OCI-LY7 (cell line): ENCODE results near the gene GNB1. TPM values are rescaled to one million over a fixed set of nuclear protein-coding genes. Genes with fewer than 3 reads are reported as not detected.

ENCODE experiments used
- BruUV-seq: library from RNA; stranded (reverse); fragments of 400-500 nt; replicated peaks from 2 replicates; lab custom pipeline; 2021; lab: Mats Ljungman, UMichigan
- CTCF ChIA-PET: fragments of 300-600 bp; sonication (Branson Sonifier 250); formaldehyde crosslinking; loops from one replicate; lab custom pipeline; 2022; ENCODE audit warnings: antibody characterized with exemption; ENCODE audit not compliant: unreplicated experiment; lab: Charles Lee
- POLR2A ChIA-PET: fragments of 300-600 bp; sonication (Branson Sonifier 250); formaldehyde crosslinking; loops from one replicate; lab custom pipeline; 2022; ENCODE audit warnings: antibody characterized with exemption; lab: Charles Lee
- DNase-seq: peaks from one replicate; pipeline ENCODE4 v3.0.0-alpha.2; 2015; ENCODE audit warnings: low spot score
- H2AFZ ChIP-seq: fragments of 200-600 bp; sonication (generic), shearing (Covaris generic); 2 replicates; pipeline ENCODE4 v1.6.1; 2014; ENCODE audit warnings: mild to moderate bottlenecking, antibody characterized with exemption, low read length, moderate library complexity
- H3K27ac ChIP-seq: fragments of 200-600 bp; sonication (generic); 2 replicates; pipeline ENCODE4 v1.5.1; 2014; ENCODE audit warnings: mixed run types, low read depth, mild to moderate bottlenecking, moderate library complexity, low read length, inconsistent platforms; ENCODE audit not compliant: poor library complexity, severe bottlenecking
- H3K36me3 ChIP-seq: fragments of 200-600 bp; sonication (generic); 2 replicates; pipeline ENCODE4 v1.6.1; 2014; ENCODE audit warnings: mild to moderate bottlenecking, antibody characterized with exemption, low read length, moderate library complexity, mixed read lengths; ENCODE audit not compliant: insufficient read depth
- H3K4me1 ChIP-seq: fragments of 200-600 bp; sonication (generic); 2 replicates; pipeline ENCODE4 v1.5.1; 2014; ENCODE audit warnings: mild to moderate bottlenecking, low read length; ENCODE audit not compliant: insufficient read depth, poor library complexity, severe bottlenecking
- H3K4me2 ChIP-seq: fragments of 200-600 bp; sonication (generic); 2 replicates; pipeline ENCODE4 v1.6.1; 2014; ENCODE audit warnings: mild to moderate bottlenecking, low read length
- H3K4me3 ChIP-seq: fragments of 200-600 bp; sonication (generic); 2 replicates; pipeline ENCODE4 v1.5.1; 2014; ENCODE audit warnings: mild to moderate bottlenecking, low read depth, low read length; ENCODE audit not compliant: poor library complexity, severe bottlenecking
- H3K79me2 ChIP-seq: fragments of 200-600 bp; sonication (generic); 2 replicates; pipeline ENCODE4 v1.6.1; 2016; ENCODE audit warnings: low read depth, mild to moderate bottlenecking, low read length, moderate library complexity, mixed read lengths; ENCODE audit not compliant: insufficient read depth
- H3K9me2 ChIP-seq: fragments of 200-600 bp; sonication (generic); 2 replicates; pipeline ENCODE4 v1.6.1; 2016; ENCODE audit warnings: mild to moderate bottlenecking, low read length, mixed read lengths; ENCODE audit not compliant: insufficient read depth
- H3K9me3 ChIP-seq: fragments of 200-600 bp; sonication (generic); 2 replicates; pipeline ENCODE4 v1.6.1; 2014; ENCODE audit warnings: mild to moderate bottlenecking, mixed run types, low read length, mixed read lengths
- H4K20me1 ChIP-seq: fragments of 200-600 bp; sonication (generic); 2 replicates; pipeline ENCODE4 v1.6.1; 2014; ENCODE audit warnings: mild to moderate bottlenecking, antibody characterized with exemption, low read length, moderate library complexity, mixed read lengths; ENCODE audit not compliant: insufficient read depth
- EZH2phosphoT487 ChIP-seq: fragments of 200-600 bp; sonication (generic); IDR thresholded peaks from 2 replicates; pipeline ENCODE4 v1.6.1; 2018; ENCODE audit warnings: low read depth, borderline replicate concordance, mild to moderate bottlenecking, mixed run types, antibody characterized with exemption, low read length, moderate library complexity, mixed read lengths
- intact Hi-C: fragments of 100-400 bp; cut with micrococcal nuclease; formaldehyde crosslinking; loops from one replicate; pipeline ENCODE4 v1.10.0; 2022; ENCODE audit not compliant: unreplicated experiment
- total RNA-seq, 2 experiments: library from RNA; depleted of rRNA in 1 of 2; stranded (reverse); fragments of >200 nt in 1 of 2; shearing (Covaris generic) in 1 of 2; gene quantifications; 2 replicates each; pipeline ENCODE4 v1.2.3, GENCODE V29; 2014 to 2022
- TF ChIP-seq, protein P1 (sequence below): fragments of 200-600 bp; sonication (generic); conservative IDR thresholded peaks from 2 replicates; pipeline ENCODE4 v1.5.1; 2014; ENCODE audit warnings: mild to moderate bottlenecking, antibody characterized with exemption, low read length, moderate library complexity, mixed read lengths

Gene GNB1
- total RNA-seq, 2 experiments from 2014 or later = 101 to 502 TPM

DNA sequence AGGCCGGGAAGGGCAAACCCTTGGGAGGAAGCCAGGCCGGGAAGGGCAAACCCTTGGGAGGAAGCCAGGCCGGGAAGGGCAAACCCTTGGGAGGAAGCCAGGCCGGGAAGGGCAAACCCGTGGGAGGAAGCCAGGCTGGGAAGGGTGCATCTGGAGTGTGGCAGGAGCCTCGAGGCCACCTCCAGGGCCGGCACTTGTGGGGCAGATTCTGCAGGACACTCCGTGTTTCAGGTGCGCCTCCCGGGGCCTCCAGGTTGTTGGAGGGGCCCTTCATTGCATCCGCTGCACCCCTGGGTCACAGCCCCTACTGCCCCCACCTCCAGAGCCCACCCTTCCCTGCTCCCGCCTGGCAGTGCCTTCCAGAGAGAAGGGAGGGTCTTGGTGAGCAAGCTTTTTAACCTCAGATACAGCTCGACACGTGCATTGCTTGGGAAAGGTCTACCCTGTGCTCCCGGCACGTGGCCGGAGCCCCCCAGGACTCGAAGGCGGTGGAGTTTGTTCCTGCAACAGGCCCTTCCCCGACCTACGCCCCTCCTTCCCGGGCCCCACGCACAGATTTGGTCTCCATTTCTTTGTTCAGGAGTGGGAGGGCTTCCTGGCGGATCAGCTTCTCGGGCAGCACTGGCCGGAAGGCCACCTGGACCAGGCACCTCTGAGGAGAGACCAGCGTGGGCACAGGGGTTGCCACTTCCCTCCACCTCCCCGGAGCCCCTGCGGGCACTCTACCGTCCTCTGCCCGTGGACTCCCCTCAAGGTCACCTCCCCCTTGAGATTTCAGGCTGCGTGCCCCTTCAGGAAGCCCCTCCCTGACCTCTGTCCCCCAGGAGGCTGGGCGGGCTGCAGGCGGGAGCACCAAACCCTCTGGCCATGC is 37.6 kb upstream of the GNB1 start:
- Histone ChIP-seq H3K4me2 (no peak overlapping the region), H2AFZ (no peak overlapping the region), H3K79me2 (no peaks in the 10 kb centered on the region), H3K9me3 (no peaks in the 10 kb centered on the region), H4K20me1 (no peaks in the 10 kb centered on the region), H3K4me3 (no peak overlapping the region), H3K4me1 (no peaks in the 10 kb centered on the region), H3K9me2 (no peaks in the 10 kb centered on the region), H3K27ac (no peak overlapping the region), H3K36me3 (no peaks in the 10 kb centered on the region)
- no TSS peak for BruUV-seq
- ChIA-PET CTCF (no interaction called here), POLR2A (no interaction called here)
- intact Hi-C loops = no loop called here
- TF ChIP-seq EZH2phosphoT487 = no peak
- TF ChIP-seq, protein P1, sequence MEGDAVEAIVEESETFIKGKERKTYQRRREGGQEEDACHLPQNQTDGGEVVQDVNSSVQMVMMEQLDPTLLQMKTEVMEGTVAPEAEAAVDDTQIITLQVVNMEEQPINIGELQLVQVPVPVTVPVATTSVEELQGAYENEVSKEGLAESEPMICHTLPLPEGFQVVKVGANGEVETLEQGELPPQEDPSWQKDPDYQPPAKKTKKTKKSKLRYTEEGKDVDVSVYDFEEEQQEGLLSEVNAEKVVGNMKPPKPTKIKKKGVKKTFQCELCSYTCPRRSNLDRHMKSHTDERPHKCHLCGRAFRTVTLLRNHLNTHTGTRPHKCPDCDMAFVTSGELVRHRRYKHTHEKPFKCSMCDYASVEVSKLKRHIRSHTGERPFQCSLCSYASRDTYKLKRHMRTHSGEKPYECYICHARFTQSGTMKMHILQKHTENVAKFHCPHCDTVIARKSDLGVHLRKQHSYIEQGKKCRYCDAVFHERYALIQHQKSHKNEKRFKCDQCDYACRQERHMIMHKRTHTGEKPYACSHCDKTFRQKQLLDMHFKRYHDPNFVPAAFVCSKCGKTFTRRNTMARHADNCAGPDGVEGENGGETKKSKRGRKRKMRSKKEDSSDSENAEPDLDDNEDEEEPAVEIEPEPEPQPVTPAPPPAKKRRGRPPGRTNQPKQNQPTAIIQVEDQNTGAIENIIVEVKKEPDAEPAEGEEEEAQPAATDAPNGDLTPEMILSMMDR = no peak
- DNase-seq = no peak

DNA sequence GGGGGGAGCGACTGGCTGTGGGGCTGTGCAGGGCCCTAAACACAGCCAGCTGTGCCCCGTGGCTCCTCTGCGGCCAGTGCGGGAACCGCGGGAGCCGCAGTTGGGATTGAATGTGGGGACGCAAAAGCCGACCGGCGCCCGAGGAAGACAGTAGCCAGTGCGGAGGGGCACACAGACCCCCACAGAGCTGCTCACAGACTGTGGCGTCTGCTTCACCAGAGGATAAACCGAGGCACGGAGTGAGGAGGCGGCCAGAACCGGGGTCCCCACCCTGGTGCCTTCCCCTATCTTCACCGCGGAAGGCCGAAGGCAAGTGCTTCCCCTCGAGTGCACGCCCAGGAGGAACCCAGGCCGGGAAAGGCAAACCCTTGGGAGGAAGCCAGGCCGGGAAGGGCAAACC is 36.9 kb upstream of the GNB1 start:
- BruUV-seq = no TSS peak
- ChIA-PET POLR2A (interaction anchor here (1.0 kb wide), 1 partner anchor 14 kb away, joined by 3 read pairs; no protein-coding TSS in a partner anchor), CTCF (no interaction called here)
- H3K36me3 ChIP-seq = no peaks in the 10 kb centered on the region
- H3K9me2 ChIP-seq = no peaks in the 10 kb centered on the region
- H3K4me2 ChIP-seq = no peak overlapping the region
- no peak for DNase-seq
- H2AFZ ChIP-seq = no peak overlapping the region
- H3K27ac ChIP-seq = no peak overlapping the region
- intact Hi-C loops = no loop called here
- H4K20me1 ChIP-seq = no peaks in the 10 kb centered on the region
- H3K4me3 ChIP-seq = no peak overlapping the region
- H3K9me3 ChIP-seq = no peaks in the 10 kb centered on the region
- TF ChIP-seq EZH2phosphoT487 = no peak
- TF ChIP-seq, protein P1 = no peak
- no peaks in the 10 kb centered on the region for H3K79me2 ChIP-seq
- no peaks in the 10 kb centered on the region for H3K4me1 ChIP-seq
